NCI-H748 (cell line): ENCODE data around the gene ATF4.

ENCODE experiments used
- DNase-seq: peaks from one replicate; lab custom pipeline; 2025; ENCODE audit not compliant: unreplicated experiment; lab: John Stamatoyannopoulos, UW

ATF4 gene

DNA sequence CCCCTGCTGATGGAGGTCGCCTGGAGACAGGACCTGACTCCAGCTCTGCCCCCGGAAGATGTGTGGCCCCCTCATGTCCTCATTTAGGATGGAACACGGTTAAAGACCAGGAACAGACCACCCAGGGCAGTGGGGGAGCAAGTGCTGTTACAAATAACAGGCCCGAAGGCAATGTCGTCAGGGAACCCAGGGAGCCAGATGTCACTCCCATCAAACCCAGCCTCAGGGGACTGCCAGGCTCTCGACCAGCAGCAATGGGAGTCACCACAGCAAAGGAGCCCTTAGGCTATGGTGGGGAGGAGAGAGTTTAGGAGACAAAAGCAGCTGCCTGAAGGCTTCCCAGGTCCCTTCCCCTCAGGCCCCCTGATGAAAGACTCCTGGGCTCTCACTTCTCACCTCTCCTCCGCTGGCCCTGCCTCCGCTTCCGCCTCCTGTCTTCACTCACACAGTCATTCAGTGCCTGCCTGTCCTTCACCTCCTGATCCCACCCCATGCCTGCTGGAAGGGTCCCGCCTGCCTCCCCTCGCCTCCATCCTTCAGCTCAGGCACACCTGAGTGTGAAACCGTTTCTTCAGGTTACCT lies 7.8 kb downstream of the ATF4 start:
- no peak for DNase-seq

DNA sequence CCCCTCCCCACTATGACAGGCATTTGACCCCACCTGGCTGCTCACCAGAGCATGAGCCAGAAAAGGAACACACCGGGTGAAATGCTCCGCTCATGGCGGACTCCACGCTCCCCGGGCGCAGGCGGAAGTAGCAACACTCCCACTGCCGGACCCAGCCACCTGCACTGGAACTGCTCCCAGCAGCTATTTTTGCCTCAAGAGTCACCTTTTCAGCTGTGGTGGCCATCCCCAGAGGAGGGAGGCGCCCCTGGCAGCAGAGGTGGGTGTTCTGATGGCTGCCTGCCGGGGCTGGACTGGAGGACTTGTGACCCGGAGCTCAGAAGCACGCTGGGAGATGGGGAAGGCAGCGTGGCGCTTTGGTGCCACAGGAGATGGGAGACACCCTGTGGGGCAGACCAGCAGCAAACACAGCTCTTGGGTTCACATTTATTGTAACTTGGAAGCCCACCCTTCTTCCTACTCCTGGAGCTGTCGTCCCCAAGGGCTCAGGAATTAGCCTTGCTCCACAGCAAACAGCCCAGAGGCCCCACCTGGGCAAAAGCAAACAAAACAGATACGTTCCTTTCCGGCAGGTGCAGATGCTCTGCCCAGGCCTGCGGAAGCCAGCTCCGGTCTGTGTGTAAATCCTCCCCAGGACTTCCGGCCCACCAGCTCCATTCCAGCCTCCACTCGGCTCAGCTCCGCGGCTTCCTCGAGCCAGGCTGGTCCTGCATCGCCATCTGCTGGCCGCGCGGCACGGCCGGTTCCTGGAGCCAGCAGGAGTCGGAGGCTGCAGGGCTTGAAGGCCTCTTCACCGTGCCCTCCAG lies 8.5 kb downstream of the ATF4 start:
- peak; percentile 96 for DNase-seq

GRCh38 chr22:39529487-39529851 lies 9.1 kb downstream of the ATF4 start:
- DNase-seq: no peak

DNA sequence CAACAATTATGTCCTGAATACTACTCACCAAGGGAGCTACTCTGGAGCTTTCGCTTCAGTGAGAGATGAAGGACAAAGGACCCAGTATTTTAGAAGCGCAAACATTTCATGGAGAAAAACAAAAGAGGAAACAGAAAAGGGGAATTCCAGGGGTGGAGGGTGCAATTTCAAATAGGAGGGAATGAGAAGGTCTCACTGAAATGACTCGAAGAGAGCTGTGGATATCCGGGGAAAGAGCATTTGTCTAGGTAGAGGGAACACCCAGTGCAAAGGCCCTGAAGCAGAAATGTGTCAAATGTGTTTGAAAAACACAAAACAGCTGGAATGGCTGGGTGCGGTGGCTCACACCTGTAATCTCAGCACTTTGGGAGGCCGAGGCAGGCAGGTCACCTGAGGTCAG lies 9.8 kb downstream of the ATF4 start:
- no peak for DNase-seq

DNA sequence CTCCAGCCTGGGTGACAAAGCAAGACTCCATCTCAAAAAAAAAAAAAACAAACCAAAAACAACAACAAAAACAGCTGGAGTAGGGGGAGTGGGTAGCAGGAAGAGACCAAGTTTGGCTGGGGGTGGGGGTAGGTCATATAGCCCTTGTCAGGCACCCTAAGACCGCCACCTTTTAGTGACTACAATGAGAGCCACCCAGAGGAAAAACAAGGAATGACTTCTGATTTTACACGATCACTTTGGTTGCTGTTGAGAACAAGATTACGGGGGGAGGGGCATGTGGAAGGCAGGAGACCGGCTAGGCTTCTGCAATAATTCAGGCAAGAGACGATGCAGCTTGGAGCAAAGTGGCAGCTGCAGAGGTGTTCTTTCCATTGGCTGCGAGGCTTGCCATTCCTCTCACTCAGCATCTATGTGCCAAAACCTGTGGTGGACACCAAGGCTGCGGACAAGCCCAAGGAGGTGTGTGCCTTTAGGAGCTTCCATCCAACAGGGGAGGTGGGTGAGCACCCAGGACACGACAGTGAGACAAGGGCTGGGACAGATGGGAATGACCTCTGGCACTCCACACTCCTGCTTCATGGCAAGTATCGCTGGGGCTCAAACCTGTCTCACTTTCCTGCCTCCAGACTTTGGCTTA lies 10.4 kb downstream of the ATF4 start:
- DNase-seq: no peak

GRCh38 chr22:39532215-39533073 lies 12.1 kb downstream of the ATF4 start, which contains the start of gene RPS19BP1:
Gene RPS19BP1 (minus strand): TSS chr22:39532748. CDS start chr22:39532738, 10 bp downstream.
- peak; percentile 98 for DNase-seq

DNA sequence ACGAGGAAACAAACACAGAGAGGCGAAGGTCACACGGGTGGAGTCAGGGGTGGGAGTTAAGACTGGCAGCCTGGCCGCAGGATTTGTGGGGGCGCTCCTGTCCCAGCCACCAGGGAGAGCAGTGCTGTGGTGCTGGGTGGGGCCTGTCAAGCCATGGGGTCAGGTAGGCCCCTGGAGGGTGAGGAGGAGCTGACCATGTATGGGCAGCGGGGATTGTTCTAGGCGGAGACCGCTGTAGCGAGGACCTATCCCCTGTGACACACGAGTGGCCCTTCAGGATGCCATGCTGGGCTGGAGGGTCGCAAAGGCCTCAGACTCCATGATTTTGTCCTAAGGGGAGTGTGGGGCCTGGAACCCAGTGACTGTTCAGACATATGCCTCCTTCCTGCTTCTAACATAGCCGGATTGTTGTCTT lies 13.7 kb downstream of the ATF4 start:
- DNase-seq: no peak

DNA sequence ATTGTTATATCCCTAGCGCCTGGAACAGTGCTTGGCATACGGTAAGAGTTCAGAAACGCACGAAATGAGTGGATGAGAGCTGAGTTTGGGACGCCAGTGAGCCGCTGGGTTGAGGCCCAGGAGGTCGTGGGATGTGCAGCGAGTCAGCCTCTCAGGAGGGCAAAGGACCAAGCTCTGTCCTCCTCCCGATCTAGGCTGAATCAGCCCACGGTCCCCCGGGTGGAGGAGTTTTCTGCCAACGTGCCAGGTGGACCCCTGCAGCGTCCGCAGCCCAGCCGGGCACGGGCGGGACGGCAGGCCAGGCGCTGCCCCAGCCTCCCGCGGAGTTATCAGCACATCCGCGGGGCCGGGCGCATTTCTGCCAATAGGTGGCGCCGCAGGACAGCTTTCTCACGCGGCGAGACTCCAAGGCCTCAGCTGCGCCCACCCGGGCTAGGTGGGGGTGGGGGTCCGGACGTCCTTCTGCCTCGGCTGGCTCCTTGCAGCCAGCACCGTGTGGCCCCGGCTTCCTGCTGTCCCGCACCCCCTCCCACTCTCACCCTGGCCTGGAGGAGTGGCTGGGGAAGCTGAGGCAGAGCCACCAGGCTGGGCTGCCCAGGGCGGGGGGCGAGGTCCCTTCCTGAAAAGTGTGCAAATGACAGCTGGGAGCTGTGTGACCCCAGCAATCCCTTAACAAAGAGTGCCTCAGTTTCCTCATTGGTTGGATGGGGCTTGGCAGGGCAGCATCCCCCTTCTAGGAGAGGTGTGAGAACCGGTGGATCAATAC lies 14.4 kb downstream of the ATF4 start:
- DNase-seq: peak; percentile 72

DNA sequence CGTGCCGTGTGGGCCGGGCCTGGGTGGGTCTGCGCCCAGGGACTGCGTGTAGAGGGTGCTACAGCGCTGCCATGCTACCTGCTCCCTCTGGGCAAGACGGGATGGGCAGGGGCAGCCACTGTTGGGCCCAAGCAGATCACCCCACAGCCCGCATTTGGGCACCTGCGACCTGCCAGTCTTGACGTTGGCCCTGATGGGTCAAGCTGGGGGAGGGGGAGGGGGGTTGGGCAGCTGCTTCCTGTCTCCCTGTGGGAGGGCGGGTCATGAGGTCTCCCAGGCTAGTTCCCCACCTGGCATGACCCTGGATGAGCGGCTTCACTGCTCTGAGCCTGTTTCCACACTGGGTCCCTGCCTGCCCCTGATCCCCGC lies 15.0 kb downstream of the ATF4 start:
- DNase-seq: no peak

- DNase-seq: no peak
Measured at GRCh38 chr22:39535831-39536449, 15.6 kb downstream of the ATF4 start.

DNA sequence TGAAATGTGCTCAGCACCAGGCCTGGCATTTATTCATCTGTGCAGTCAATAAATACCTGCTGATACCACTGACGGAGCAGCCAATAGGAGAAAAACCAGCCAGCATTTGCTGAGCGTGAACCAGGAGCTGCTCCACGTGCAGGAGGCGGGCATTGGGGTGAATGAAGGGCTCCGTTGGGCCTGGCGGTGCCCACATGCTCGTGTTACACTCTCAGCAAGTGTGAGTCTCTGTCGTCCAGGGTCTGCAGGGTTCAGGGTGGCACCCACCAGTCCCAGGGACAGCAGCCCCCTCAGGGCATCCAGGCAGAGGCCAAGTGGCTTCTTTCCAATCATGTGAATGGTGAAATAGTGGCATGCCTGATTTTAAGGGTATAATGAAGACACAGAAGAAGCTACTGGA lies 16.3 kb downstream of the ATF4 start:
- DNase-seq: no peak

GRCh38 chr22:39537975-39538374 lies 17.6 kb downstream of the ATF4 start:
- no peak for DNase-seq

GRCh38 chr22:39543095-39543494 lies 22.7 kb downstream of the ATF4 start:
- DNase-seq: peak; percentile 39

- no peak for DNase-seq
Measured at GRCh38 chr22:39545386-39546365, 25.3 kb downstream of the ATF4 start.

DNA sequence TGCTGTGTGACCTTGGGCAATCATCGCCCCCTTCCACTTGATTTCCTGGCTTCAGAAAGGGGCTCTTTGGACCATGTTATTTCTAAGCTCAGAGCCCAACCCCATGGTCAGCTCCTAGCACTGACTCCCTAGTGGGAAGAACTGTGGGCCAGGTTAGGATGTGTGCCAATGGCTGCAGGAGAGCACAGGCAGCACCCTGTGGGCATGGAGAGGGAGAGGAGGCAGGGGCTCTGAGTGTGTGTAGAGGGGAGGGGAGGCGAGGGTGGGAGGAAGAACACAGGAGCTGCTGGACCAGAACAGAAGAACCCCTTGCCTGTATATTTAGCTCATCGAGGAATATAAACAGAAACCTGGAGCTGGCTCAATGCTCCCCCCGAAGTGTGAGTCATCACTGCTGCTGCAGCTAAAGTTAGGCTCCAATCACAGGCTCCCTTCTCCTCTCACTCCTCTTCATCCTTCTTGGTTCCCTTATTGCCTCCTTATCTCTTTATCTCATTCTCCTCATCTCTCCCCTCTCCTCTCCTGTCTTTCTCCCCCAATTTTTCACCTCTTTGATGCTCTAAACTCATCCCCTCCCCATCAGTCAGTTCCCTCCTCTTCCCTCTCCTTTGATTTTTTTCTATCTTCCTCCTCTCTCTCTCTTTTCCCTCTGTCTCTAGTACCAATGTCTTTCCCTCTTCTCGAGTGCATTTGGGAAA lies 26.7 kb downstream of the ATF4 start:
- no peak for DNase-seq

GRCh38 chr22:39547587-39547947 lies 27.2 kb downstream of the ATF4 start:
- DNase-seq: no peak

DNA sequence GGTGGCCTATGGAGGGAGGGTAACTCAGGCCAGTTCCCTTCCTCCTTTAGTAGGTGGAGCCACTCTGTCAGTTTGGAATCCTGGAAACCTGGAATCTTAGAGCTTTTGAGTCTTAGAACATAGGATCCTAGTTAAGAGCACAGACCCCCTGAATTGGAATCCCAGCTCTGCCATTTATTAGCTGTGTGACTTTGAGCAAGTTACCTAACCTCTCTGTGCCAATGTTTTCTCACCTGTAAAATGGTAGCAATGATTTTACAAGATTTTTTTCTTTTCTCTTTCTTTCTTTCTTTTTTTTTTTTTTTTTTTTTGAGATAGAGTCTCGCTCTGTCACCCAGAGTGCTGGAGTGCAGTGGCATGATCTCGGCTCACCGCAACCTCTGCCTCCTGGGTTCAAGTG lies 33.1 kb downstream of the ATF4 start:
- no peak for DNase-seq

DNA sequence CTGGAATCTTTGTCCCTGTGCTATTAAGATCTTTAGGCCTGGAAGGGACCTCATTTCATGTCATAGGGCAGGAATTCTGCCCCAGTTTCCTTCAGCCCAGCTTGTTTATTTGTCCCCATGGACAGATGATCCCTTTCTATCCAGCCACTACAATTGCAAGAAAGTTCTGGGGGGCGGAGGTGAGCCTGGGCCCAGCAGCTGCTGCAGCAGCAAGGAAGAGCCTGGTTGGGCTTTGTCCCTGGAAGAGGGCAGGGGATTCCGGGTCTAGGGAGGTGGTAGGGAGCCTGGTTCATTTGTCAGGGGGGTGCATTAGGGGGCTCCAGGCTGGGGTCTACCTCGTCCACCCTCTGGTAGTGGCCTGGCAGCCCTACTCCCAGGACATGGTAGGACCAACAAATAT lies 33.8 kb downstream of the ATF4 start:
- no peak for DNase-seq
